Mesenchymal stem cell (in vitro differentiated cells and primary cell): ENCODE measurements around the gene PTS.
"Not testable (repeated sequence)": the region's sequence is repeated elsewhere in the genome, so short reads cannot be mapped to it uniquely, and the experiment has no call there.

Source experiments
- DNase-seq: peaks from one replicate; pipeline ENCODE4 v3.0.0-alpha.2; 2013
- H2AFZ ChIP-seq: one replicate; pipeline ENCODE4 v1.6.1; 2013; ENCODE audit warnings: low read depth, mild to moderate bottlenecking, control low read depth, inconsistent platforms, low read length, moderate library complexity
- H2AK5ac ChIP-seq: 2 replicates; pipeline ENCODE4 v1.6.1; 2013; ENCODE audit warnings: low read length, moderate library complexity, mild to moderate bottlenecking, inconsistent platforms; ENCODE audit not compliant: severe bottlenecking
- H2BK120ac ChIP-seq: one replicate; pipeline ENCODE4 v1.6.1; 2013; ENCODE audit warnings: low read depth, mild to moderate bottlenecking, inconsistent platforms, low read length, moderate library complexity
- H2BK12ac ChIP-seq, 2 experiments: one replicate each; pipeline ENCODE4 v1.6.1; 2013; ENCODE audit warnings: inconsistent platforms in 2 of 2, low read length in 2 of 2, mild to moderate bottlenecking in 2 of 2, moderate library complexity in 2 of 2, control low read depth in 1 of 2
- H2BK15ac ChIP-seq: one replicate; pipeline ENCODE4 v1.6.1; 2013; ENCODE audit warnings: mild to moderate bottlenecking, low read depth, inconsistent platforms; ENCODE audit not compliant: poor library complexity, severe bottlenecking
- H2BK5ac ChIP-seq: 2 replicates; pipeline ENCODE4 v1.6.1; 2013; ENCODE audit warnings: low read depth, mild to moderate bottlenecking, low read length, control low read depth, inconsistent platforms; ENCODE audit not compliant: poor library complexity, severe bottlenecking
- H3K14ac ChIP-seq, 2 experiments: one replicate each; pipeline ENCODE4 v1.6.1; 2013; ENCODE audit warnings: inconsistent platforms in 2 of 2, low read length in 2 of 2, control low read depth in 1 of 2, mild to moderate bottlenecking in 1 of 2, moderate library complexity in 1 of 2
- H3K18ac ChIP-seq, 2 experiments: one replicate each; pipeline ENCODE4 v1.6.1; 2013; ENCODE audit warnings: inconsistent platforms in 2 of 2, low read length in 2 of 2, control low read depth in 1 of 2, low read depth in 1 of 2, mild to moderate bottlenecking in 1 of 2
- H3K23ac ChIP-seq, 2 experiments: one replicate each; pipeline ENCODE4 v1.6.1; 2013; ENCODE audit warnings: inconsistent platforms in 2 of 2, low read length in 2 of 2, mild to moderate bottlenecking in 2 of 2, moderate library complexity in 2 of 2, control low read depth in 1 of 2
- H3K27ac ChIP-seq: 2 replicates; pipeline ENCODE4 v1.5.1; 2013; ENCODE audit warnings: mild to moderate bottlenecking, moderate library complexity, low read length, control low read depth, inconsistent platforms; ENCODE audit not compliant: poor library complexity, severe bottlenecking
- H3K27me3 ChIP-seq, 2 experiments: 2 replicates each; pipeline versions ENCODE4 v1.6.1 to v1.7.0; 2013; ENCODE audit warnings: low read length in 2 of 2, mild to moderate bottlenecking in 2 of 2, moderate library complexity in 2 of 2, control low read depth in 1 of 2, inconsistent platforms in 1 of 2; ENCODE audit not compliant: control insufficient read depth in 1 of 2, insufficient read depth in 1 of 2
- H3K36me3 ChIP-seq, 2 experiments: 2 replicates each; pipeline versions ENCODE4 v1.6.1 to v1.7.0; 2013; ENCODE audit warnings: low read length in 2 of 2, control low read depth in 1 of 2, inconsistent platforms in 1 of 2, low read depth in 1 of 2, mild to moderate bottlenecking in 1 of 2; ENCODE audit not compliant: insufficient read depth in 2 of 2, control insufficient read depth in 1 of 2
- H3K4ac ChIP-seq, 2 experiments: one replicate each; pipeline ENCODE4 v1.6.1; 2013; ENCODE audit warnings: inconsistent platforms in 2 of 2, low read length in 2 of 2, mild to moderate bottlenecking in 2 of 2, moderate library complexity in 2 of 2, control low read depth in 1 of 2, low read depth in 1 of 2
- H3K4me1 ChIP-seq: 2 replicates; pipeline ENCODE4 v1.6.1; 2013; ENCODE audit warnings: low read depth, low read length, control low read depth; ENCODE audit not compliant: control insufficient read depth, insufficient read depth
- H3K4me2 ChIP-seq: 2 replicates; pipeline ENCODE4 v1.6.1; 2013; ENCODE audit warnings: low read length, mild to moderate bottlenecking, inconsistent platforms; ENCODE audit not compliant: poor library complexity, severe bottlenecking
- H3K4me3 ChIP-seq, 2 experiments: 2 replicates each; pipeline versions ENCODE4 v1.5.1 to v1.7.0; 2013; ENCODE audit warnings: low read length in 2 of 2, mild to moderate bottlenecking in 2 of 2, control low read depth in 1 of 2, low read depth in 1 of 2; ENCODE audit not compliant: insufficient read depth in 1 of 2
- H3K79me1 ChIP-seq: replicated peaks from 2 replicates; pipeline ENCODE4 v1.6.1; 2013; ENCODE audit warnings: mild to moderate bottlenecking, control low read depth, low read length, inconsistent platforms; ENCODE audit not compliant: poor library complexity, severe bottlenecking
- H3K9ac ChIP-seq: 2 replicates; pipeline ENCODE4 v1.7.0; 2013; ENCODE audit warnings: mild to moderate bottlenecking, low read length, moderate library complexity
- H3K9me3 ChIP-seq: 2 replicates; pipeline ENCODE4 v1.7.0; 2013; ENCODE audit warnings: mild to moderate bottlenecking, low read length; ENCODE audit not compliant: control insufficient read depth
- H4K8ac ChIP-seq: one replicate; pipeline ENCODE4 v1.6.1; 2013; ENCODE audit warnings: inconsistent platforms, mild to moderate bottlenecking, low read length, moderate library complexity
- H4K91ac ChIP-seq: one replicate; pipeline ENCODE4 v1.6.1; 2013; ENCODE audit warnings: mild to moderate bottlenecking, low read length, inconsistent platforms
- WGBS: methylation state at CpG from one replicate; pipeline ENCODE4 v1.1.7; 2013; ENCODE audit warnings: mixed read lengths; 5-methylcytosine and 5-hydroxymethylcytosine counted together

The PTS gene

DNA sequence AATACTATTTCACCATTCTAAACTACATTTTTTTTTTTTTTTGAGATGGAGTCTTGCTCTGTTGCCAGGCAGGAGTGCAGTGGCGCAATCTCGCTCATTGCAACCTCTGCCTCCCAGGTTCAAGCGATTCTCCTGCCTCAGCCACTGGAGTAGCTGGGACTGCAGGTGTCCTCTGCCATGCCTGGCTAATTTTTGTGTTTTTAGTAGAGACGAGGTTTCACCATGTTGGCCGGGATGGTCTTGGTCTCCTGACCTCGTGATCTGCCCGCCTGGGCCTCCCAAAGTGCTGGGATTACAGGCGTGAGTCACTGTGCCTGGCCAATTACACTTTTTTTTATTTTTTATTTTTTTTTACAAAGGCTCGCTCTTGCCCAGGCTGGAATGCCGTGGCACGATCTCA lies 31.1 kb upstream of the PTS start:
- H3K4me2 ChIP-seq, H3K9me3 ChIP-seq, H2BK5ac ChIP-seq, H3K4me3 ChIP-seq, H3K18ac ChIP-seq, H4K91ac ChIP-seq, H3K27ac ChIP-seq, H4K8ac ChIP-seq, H3K79me1 ChIP-seq, H2BK120ac ChIP-seq, H2AFZ ChIP-seq, H3K23ac ChIP-seq, H3K14ac ChIP-seq, H3K4ac ChIP-seq, H3K4me1 ChIP-seq, H3K9ac ChIP-seq, H2AK5ac ChIP-seq, H2BK12ac ChIP-seq, DNase-seq, H3K27me3 ChIP-seq, H3K36me3 ChIP-seq: not testable (repeated sequence)
- 86% methylated on average over 11 of the region's 11 CpGs for WGBS
- peak overlapping the region; percentile 28 for H2BK15ac ChIP-seq

DNA sequence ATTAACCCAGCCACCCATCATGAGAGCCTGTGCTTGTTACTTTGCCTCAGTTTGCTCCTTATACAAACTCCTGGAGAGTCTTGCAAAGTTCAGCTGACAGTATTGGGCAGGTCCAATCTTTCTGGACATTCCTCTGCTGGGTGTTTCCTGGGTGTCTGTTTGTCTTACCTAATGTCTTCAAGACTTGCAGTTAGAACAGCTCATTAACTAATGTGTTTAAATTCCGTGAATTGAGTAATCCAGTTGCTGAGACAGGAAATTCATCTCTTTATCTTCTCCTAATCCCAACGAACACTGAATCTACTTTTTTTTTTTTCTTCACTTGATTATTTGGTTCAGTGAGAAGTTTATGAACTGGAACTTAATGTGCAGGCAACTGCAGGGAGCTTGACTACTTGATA lies 30.3 kb upstream of the PTS start:
- no peak overlapping the region for H2BK12ac ChIP-seq
- H3K9me3 ChIP-seq = no peaks in the 10 kb centered on the region
- DNase-seq = peak; percentile 24
- no peaks in the 10 kb centered on the region for H3K79me1 ChIP-seq
- no peak overlapping the region for H3K4me3 ChIP-seq
- no peak overlapping the region for H2BK15ac ChIP-seq
- H3K9ac ChIP-seq = no peak overlapping the region
- H2AFZ ChIP-seq = no peak overlapping the region
- no peak overlapping the region for H2AK5ac ChIP-seq
- no peak overlapping the region for H2BK5ac ChIP-seq
- WGBS = no CpG with 5 or more reads among the region's 2 CpGs
- H4K8ac ChIP-seq = no peak overlapping the region
- no peak overlapping the region for H2BK120ac ChIP-seq
- H3K4me1 ChIP-seq = peaks cover 2% of the 10 kb centered on the region
- no peaks in the 10 kb centered on the region for H3K27me3 ChIP-seq
- no peak overlapping the region for H3K4me2 ChIP-seq
- H3K18ac ChIP-seq = peak overlapping the region in 1 of 2 experiments; percentile 54
- H3K36me3 ChIP-seq = no peaks in the 10 kb centered on the region
- H3K27ac ChIP-seq = no peak overlapping the region
- no peak overlapping the region for H3K23ac ChIP-seq
- H4K91ac ChIP-seq = no peak overlapping the region
- H3K14ac ChIP-seq = no peak overlapping the region
- H3K4ac ChIP-seq = no peak overlapping the region

DNA sequence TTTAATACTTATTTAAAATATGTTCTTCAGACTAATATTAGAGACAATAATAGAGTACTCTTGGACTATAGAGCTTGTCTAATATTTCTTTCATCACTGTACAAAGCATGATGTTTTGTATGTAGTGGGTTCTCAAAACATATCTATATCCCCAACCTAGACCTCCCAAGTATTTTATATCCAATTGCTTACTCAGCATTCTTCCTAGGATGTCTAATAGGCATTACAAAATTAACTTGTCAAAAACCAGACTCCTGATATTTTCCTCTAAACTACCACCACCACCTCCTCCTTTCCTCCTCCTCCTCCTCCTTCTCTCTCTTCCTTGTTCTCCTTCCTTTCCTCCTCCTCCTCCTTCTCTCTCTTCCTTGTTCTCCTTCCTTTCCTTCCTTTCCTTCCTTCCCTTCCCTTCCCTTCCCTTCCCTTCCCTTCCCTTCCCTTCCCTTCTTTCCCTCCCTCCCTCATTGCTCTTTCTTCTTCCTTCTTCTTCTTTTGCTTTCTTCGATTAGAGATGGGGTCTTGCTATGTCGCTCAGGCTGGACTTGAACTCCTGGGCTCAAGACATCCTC lies 29.6 kb upstream of the PTS start:
- Histone ChIP-seq H3K14ac (no peak overlapping the region), H4K91ac (no peak overlapping the region), H3K79me1 (no peaks in the 10 kb centered on the region), H3K9ac (no peak overlapping the region), H2AFZ (no peak overlapping the region), H3K9me3 (no peaks in the 10 kb centered on the region), H4K8ac (no peak overlapping the region), H2BK5ac (no peak overlapping the region), H3K4me2 (no peak overlapping the region), H3K36me3 (no peaks in the 10 kb centered on the region), H3K18ac (no peak overlapping the region), H3K27me3 (no peaks in the 10 kb centered on the region), H3K27ac (no peak overlapping the region), H3K4ac (no peak overlapping the region), H3K4me1 (peaks cover 2% of the 10 kb centered on the region), H2BK15ac (no peak overlapping the region), H2AK5ac (no peak overlapping the region), H2BK120ac (no peak overlapping the region), H2BK12ac (no peak overlapping the region), H3K4me3 (no peak overlapping the region), H3K23ac (no peak overlapping the region)
- no peak for DNase-seq
- 95% methylated on average over 2 of the region's 2 CpGs for WGBS

DNA sequence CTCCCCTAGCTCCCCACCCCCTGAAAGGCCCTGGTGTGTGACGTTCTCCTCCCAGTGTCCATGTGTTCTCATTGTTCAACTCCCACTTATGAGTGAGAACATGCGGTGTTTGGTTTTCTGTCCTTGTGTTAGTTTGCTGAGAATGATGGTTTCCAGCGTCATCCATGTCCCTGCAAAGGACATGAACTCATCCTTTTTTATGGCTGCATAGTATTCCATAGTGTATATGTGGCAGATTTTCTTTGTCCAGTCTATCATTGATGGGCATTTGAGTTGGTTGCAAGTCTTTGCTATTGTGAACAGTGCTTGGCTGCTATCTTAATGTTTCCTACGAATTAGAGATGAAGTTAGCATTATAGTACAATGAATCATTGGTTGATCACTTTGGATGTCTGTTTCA lies 27.1 kb upstream of the PTS start:
- WGBS = 67% methylated on average over 2 of the region's 4 CpGs
- not testable (repeated sequence) for H3K9me3 ChIP-seq, H3K27me3 ChIP-seq, H3K79me1 ChIP-seq, H2BK5ac ChIP-seq, H2BK120ac ChIP-seq, H3K4me3 ChIP-seq, H2AK5ac ChIP-seq, H2BK12ac ChIP-seq, H3K4ac ChIP-seq, H3K27ac ChIP-seq, H2AFZ ChIP-seq, H3K4me1 ChIP-seq, H3K18ac ChIP-seq, H4K8ac ChIP-seq, H3K4me2 ChIP-seq, H4K91ac ChIP-seq, DNase-seq, H2BK15ac ChIP-seq, H3K14ac ChIP-seq, H3K23ac ChIP-seq, H3K9ac ChIP-seq, H3K36me3 ChIP-seq
